HCT116 (cell line): ENCODE measurements around the gene QRICH1. TPM values are rescaled to one million over a fixed set of nuclear protein-coding genes. Genes with fewer than 3 reads are reported as not detected.

ENCODE experiments used
- ATAC-seq: fragments of 200-7000 bp; cut with Tn5 transposase; 2 replicates; pipeline ENCODE4 v1.9.1; 2020; ENCODE audit warnings: mild to moderate bottlenecking, moderate library complexity
- BruUV-seq: library from RNA; stranded (reverse); fragments of 400-500 nt; replicated peaks from 2 replicates; lab custom pipeline; 2021; lab: Mats Ljungman, UMichigan
- CTCF ChIA-PET: fragments of 300-600 bp; sonication (Branson Sonifier 250); formaldehyde crosslinking; loops from one replicate; lab custom pipeline; 2021; ENCODE audit warnings: antibody characterized with exemption; lab: Charles Lee
- POLR2A ChIA-PET: fragments of 300-600, 350-600 bp; sonication (Branson Sonifier 250); formaldehyde crosslinking; loops from one replicate; lab custom pipeline; 2021; ENCODE audit warnings: antibody characterized with exemption; lab: Charles Lee
- RAD21 ChIA-PET, 2 experiments: fragments of 300-600 bp; sonication (Branson Sonifier 250); formaldehyde crosslinking; loops; one replicate each; lab custom pipeline; 2023; ENCODE audit warnings: low total read pairs in 2 of 2; ENCODE audit not compliant: uncharacterized antibody in 2 of 2, unreplicated experiment in 2 of 2, low non-redundant PET in 1 of 2; lab: Charles Lee
- DNase-seq: peaks from one replicate; pipeline ENCODE4 v3.0.0-alpha.2; 2010; ENCODE audit warnings: low read depth, low spot score
- H2AFZ ChIP-seq: fragments of 200-600 bp; shearing (Covaris generic), sonication (generic); 2 replicates; pipeline ENCODE4 v1.6.1; 2017; ENCODE audit warnings: low read depth, mixed run types, mixed read lengths, antibody characterized with exemption, low read length; ENCODE audit not compliant: poor library complexity, severe bottlenecking
- H3K27ac ChIP-seq: 2 replicates; pipeline ENCODE4 v1.5.1; 2012; ENCODE audit warnings: low read depth, low read length
- H3K27me3 ChIP-seq: fragments of 200-600 bp; sonication (generic); 2 replicates; pipeline ENCODE4 v1.6.1; 2016; ENCODE audit warnings: mixed run types, low read length, mixed read lengths; ENCODE audit not compliant: insufficient read depth
- H3K36me3 ChIP-seq, 2 experiments: fragments of 200-500 bp in 1 of 2; fragments of 200-600 bp in 1 of 2; sonication (Bioruptor generic) in 1 of 2; sonication (generic) in 1 of 2; 2 replicates each; pipeline versions ENCODE4 v1.5.1 to v1.6.1; 2014 to 2016; ENCODE audit warnings: low read length in 2 of 2, inconsistent platforms in 1 of 2, mixed read lengths in 1 of 2, mixed run types in 1 of 2; ENCODE audit not compliant: insufficient read depth in 2 of 2, control insufficient read depth in 1 of 2
- H3K4me1 ChIP-seq, 2 experiments: fragments of 200-600 bp in 1 of 2; sonication (generic) in 1 of 2; 2 replicates each; pipeline versions ENCODE4 v1.5.1 to v1.6.1; 2012 to 2017; ENCODE audit warnings: low read length in 2 of 2, inconsistent platforms in 1 of 2, mild to moderate bottlenecking in 1 of 2, mixed read lengths in 1 of 2, mixed run types in 1 of 2, moderate library complexity in 1 of 2; ENCODE audit not compliant: insufficient read depth in 2 of 2, control insufficient read depth in 1 of 2
- H3K4me2 ChIP-seq: fragments of 200-600 bp; sonication (generic); 2 replicates; pipeline ENCODE4 v1.6.1; 2017; ENCODE audit warnings: mixed run types, low read length, mixed read lengths
- H3K4me3 ChIP-seq, 2 experiments: fragments of 200-600 bp in 1 of 2; sonication (generic) in 1 of 2; replicated peaks in 1 of 2; 2 replicates each; pipeline ENCODE4 v1.5.1; 2011 to 2016; ENCODE audit warnings: low read length in 2 of 2, control low read depth in 1 of 2, low read depth in 1 of 2, mild to moderate bottlenecking in 1 of 2, mixed read lengths in 1 of 2, mixed run types in 1 of 2
- H3K79me2 ChIP-seq: fragments of 200-600 bp; sonication (generic); 2 replicates; pipeline ENCODE4 v1.6.1; 2017; ENCODE audit warnings: mild to moderate bottlenecking, mixed run types, low read length, moderate library complexity, mixed read lengths; ENCODE audit not compliant: insufficient read depth
- H3K9ac ChIP-seq: fragments of 200-600 bp; sonication (generic); 2 replicates; pipeline ENCODE4 v1.6.1; 2016; ENCODE audit warnings: low read length, mixed read lengths
- H3K9me2 ChIP-seq: fragments of 200-600 bp; sonication (generic), shearing (Covaris generic); 2 replicates; pipeline ENCODE4 v1.6.1; 2017; ENCODE audit warnings: mixed run types, mild to moderate bottlenecking, moderate library complexity; ENCODE audit not compliant: insufficient read depth
- H3K9me3 ChIP-seq, 2 experiments: fragments of 200-500 bp in 1 of 2; fragments of 200-600 bp in 1 of 2; sonication (Bioruptor generic) in 1 of 2; sonication (generic) in 1 of 2; 2 replicates each; pipeline ENCODE4 v1.6.1; 2014 to 2017; ENCODE audit warnings: low read length in 2 of 2, mixed read lengths in 2 of 2, inconsistent platforms in 1 of 2, low read depth in 1 of 2, mild to moderate bottlenecking in 1 of 2, mixed run types in 1 of 2, moderate library complexity in 1 of 2; ENCODE audit not compliant: control insufficient read depth in 1 of 2, insufficient read depth in 1 of 2
- H4K20me1 ChIP-seq: fragments of 200-600 bp; sonication (generic), shearing (Covaris generic); 2 replicates; pipeline ENCODE4 v1.6.1; 2017; ENCODE audit warnings: mixed run types, mild to moderate bottlenecking, moderate library complexity; ENCODE audit not compliant: insufficient read depth
- CTCF ChIP-seq, 3 experiments: fragments of 200-600 bp in 1 of 3; sonication (generic) in 1 of 3; IDR thresholded peaks in 2 of 3; conservative IDR thresholded peaks in 1 of 3; 2 replicates each; pipeline ENCODE4 v1.5.1; 2012 to 2017; ENCODE audit warnings: low read depth in 2 of 3, low read length in 2 of 3, antibody characterized with exemption in 1 of 3, borderline replicate concordance in 1 of 3, control low read depth in 1 of 3, mild to moderate bottlenecking in 1 of 3, mixed read lengths in 1 of 3, mixed run types in 1 of 3, moderate library complexity in 1 of 3; ENCODE audit not compliant: insufficient read depth in 1 of 3
- ELF1 ChIP-seq: IDR thresholded peaks from 2 replicates; pipeline ENCODE4 v1.6.1; 2012; ENCODE audit warnings: low read depth, borderline replicate concordance
- EZH2phosphoT487 ChIP-seq: fragments of 200-600 bp; IDR thresholded peaks from 2 replicates; pipeline ENCODE4 v1.6.1; 2018; ENCODE audit warnings: antibody characterized with exemption, borderline replicate concordance
- FOSL1 ChIP-seq: IDR thresholded peaks from 2 replicates; pipeline ENCODE4 v1.6.1; 2012; ENCODE audit warnings: low read depth
- POLR2A ChIP-seq: IDR thresholded peaks from 2 replicates; pipeline ENCODE4 v1.7.0; 2011; ENCODE audit warnings: borderline replicate concordance; ENCODE audit not compliant: insufficient read depth, insufficient read length; ENCODE audit errors: extremely low read depth
- POLR2AphosphoS5 ChIP-seq: IDR thresholded peaks from 2 replicates; pipeline ENCODE4 v1.6.1; 2011; ENCODE audit warnings: mild to moderate bottlenecking, low read depth, low read length, moderate library complexity
- SRF ChIP-seq: IDR thresholded peaks from 2 replicates; pipeline ENCODE4 v1.6.1; 2012; ENCODE audit warnings: low read depth
- YY1 ChIP-seq: IDR thresholded peaks from 2 replicates; pipeline ENCODE4 v1.6.1; 2011; ENCODE audit warnings: low read length, low read depth, moderate library complexity, mild to moderate bottlenecking; ENCODE audit not compliant: insufficient replicate concordance; ENCODE audit errors: extremely low read depth
- ZBTB33 ChIP-seq: IDR thresholded peaks from 2 replicates; pipeline ENCODE4 v1.6.1; 2011; ENCODE audit warnings: mild to moderate bottlenecking, low read length, moderate library complexity; ENCODE audit not compliant: insufficient replicate concordance; ENCODE audit errors: extremely low read depth
- ZFX ChIP-seq: fragments of 450-650 bp; IDR thresholded peaks from 2 replicates; pipeline ENCODE4 v1.6.1; 2017
- intact Hi-C: fragments of 100-400 bp; cut with micrococcal nuclease; formaldehyde crosslinking; loops from 2 replicates; pipeline ENCODE4 v1.10.0; 2022
- total RNA-seq: library from RNA; stranded (reverse); gene quantifications from one replicate; pipeline ENCODE4 v1.2.1, GENCODE V29; 2021; ENCODE audit not compliant: unreplicated experiment

The QRICH1 gene
- total RNA-seq, 1 experiment from 2014 or later = 105 TPM

GRCh38 chr3:49131040-49131439 is 37.2 kb upstream of the QRICH1 start:
- Histone ChIP-seq H3K36me3 (peaks cover 0 to 2% of the 10 kb centered on the region in 2 experiments; a peak in 1 of 4 replicates), H4K20me1 (no peaks in the 10 kb centered on the region), H3K27ac (no peak overlapping the region; the same call in 1 of the 2 replicates), H3K9me3 (no peaks in the 10 kb centered on the region), H3K4me3 (no peak overlapping the region), H3K4me2 (no peak overlapping the region), H3K4me1 (peaks cover 16 to 46% of the 10 kb centered on the region in 2 experiments), H3K27me3 (no peaks in the 10 kb centered on the region), H2AFZ (no peak overlapping the region), H3K79me2 (peaks cover 11% of the 10 kb centered on the region; the same call in 1 of the 2 replicates), H3K9ac (no peak overlapping the region), H3K9me2 (no peaks in the 10 kb centered on the region)
- ATAC-seq = no peak
- no peak for TF ChIP-seq FOSL1
- TF ChIP-seq CTCF (IDR thresholded peaks at IDR 0.05 in 2 of 3, conservative IDR thresholded peaks at IDR 0.05 in 1 of 3; ENCODE audit: borderline replicate concordance in 1 of 3, insufficient read depth in 1 of 3, low read depth in 2 of 3, low read length in 2 of 3) = no peak
- TF ChIP-seq POLR2A = no peak
- intact Hi-C loops = no loop called here
- ChIA-PET CTCF (no interaction called here), RAD21 (no interaction called here), POLR2A (interaction anchor here (1.2 kb wide), 1 partner anchor 10 kb away, joined by 3 read pairs; the partner anchor contains the start of gene USP19)
- no peak for DNase-seq
- no TSS peak for BruUV-seq

GRCh38 chr3:49124991-49125670 is 31.3 kb upstream of the QRICH1 start:
- H3K4me1 ChIP-seq = peaks cover 0 to 5% of the 10 kb centered on the region in 2 experiments; a peak in 1 of 4 replicates
- H3K79me2 ChIP-seq = peaks cover 4% of the 10 kb centered on the region
- no peak overlapping the region for H3K4me2 ChIP-seq
- H3K9me3 ChIP-seq = no peaks in the 10 kb centered on the region
- H3K9me2 ChIP-seq = no peaks in the 10 kb centered on the region
- no peaks in the 10 kb centered on the region for H3K27me3 ChIP-seq
- no peak for ATAC-seq
- ChIA-PET RAD21 (interaction anchor here in 1 of 2 experiments (0.6 kb wide), 1 partner anchor 9 kb away, joined by 3 read pairs; no protein-coding TSS in a partner anchor), POLR2A (no interaction called here), CTCF (no interaction called here)
- no peak overlapping the region for H3K27ac ChIP-seq
- H2AFZ ChIP-seq = no peak overlapping the region
- intact Hi-C loops = no loop called here
- H3K36me3 ChIP-seq = peaks cover 6 to 8% of the 10 kb centered on the region in 2 experiments; a peak in 3 of 4 replicates
- no peak overlapping the region for H3K4me3 ChIP-seq
- DNase-seq = no peak
- no TSS peak for BruUV-seq
- H4K20me1 ChIP-seq = no peaks in the 10 kb centered on the region
- H3K9ac ChIP-seq = no peak overlapping the region
- TF ChIP-seq POLR2A = no peak
- no peak for TF ChIP-seq ZBTB33
- TF ChIP-seq POLR2AphosphoS5 = no peak
- TF ChIP-seq ELF1 = no peak
- TF ChIP-seq YY1 = no peak
- no peak for TF ChIP-seq FOSL1
- no peak for TF ChIP-seq SRF
- TF ChIP-seq ZFX = no peak
- no peak for TF ChIP-seq EZH2phosphoT487
